ENCODE measurements around the gene UBXN6. TPM values are rescaled to one million over a fixed set of nuclear protein-coding genes. Genes with fewer than 3 reads are reported as not detected.

Gene UBXN6
- total RNA-seq, 1 experiment from 2014 or later: 76.5 TPM

- TF ChIP-seq, protein P1, sequence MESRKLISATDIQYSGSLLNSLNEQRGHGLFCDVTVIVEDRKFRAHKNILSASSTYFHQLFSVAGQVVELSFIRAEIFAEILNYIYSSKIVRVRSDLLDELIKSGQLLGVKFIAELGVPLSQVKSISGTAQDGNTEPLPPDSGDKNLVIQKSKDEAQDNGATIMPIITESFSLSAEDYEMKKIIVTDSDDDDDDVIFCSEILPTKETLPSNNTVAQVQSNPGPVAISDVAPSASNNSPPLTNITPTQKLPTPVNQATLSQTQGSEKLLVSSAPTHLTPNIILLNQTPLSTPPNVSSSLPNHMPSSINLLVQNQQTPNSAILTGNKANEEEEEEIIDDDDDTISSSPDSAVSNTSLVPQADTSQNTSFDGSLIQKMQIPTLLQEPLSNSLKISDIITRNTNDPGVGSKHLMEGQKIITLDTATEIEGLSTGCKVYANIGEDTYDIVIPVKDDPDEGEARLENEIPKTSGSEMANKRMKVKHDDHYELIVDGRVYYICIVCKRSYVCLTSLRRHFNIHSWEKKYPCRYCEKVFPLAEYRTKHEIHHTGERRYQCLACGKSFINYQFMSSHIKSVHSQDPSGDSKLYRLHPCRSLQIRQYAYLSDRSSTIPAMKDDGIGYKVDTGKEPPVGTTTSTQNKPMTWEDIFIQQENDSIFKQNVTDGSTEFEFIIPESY (IDR thresholded peaks at IDR 0.05; ENCODE audit: extremely low read depth, insufficient replicate concordance, low read length): no peak
- TF ChIP-seq, protein P2, sequence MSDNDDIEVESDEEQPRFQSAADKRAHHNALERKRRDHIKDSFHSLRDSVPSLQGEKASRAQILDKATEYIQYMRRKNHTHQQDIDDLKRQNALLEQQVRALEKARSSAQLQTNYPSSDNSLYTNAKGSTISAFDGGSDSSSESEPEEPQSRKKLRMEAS (IDR thresholded peaks at IDR 0.05): no peak
- no peak for TF ChIP-seq EZH2 (IDR thresholded peaks at IDR 0.05)
Measured at GRCh38 chr19:4416268-4416667, 41.3 kb downstream of the UBXN6 start (continued).

GRCh38 chr19:4415352-4415751 lies 42.2 kb downstream of the UBXN6 start:
- H4K20me1 ChIP-seq (ENCODE audit: insufficient read depth): peaks cover 14% of the 10 kb centered on the region; the same call in 1 of the 2 replicates
- H2AFZ ChIP-seq (ENCODE audit: low read depth, low read length, poor library complexity, severe bottlenecking): no peak overlapping the region
- H3K4me1 ChIP-seq (ENCODE audit: control insufficient read depth in 1 of 2, insufficient read depth in 2 of 2, low read length in 2 of 2): peaks cover 0 to 12% of the 10 kb centered on the region in 2 experiments; a peak in 2 of 4 replicates
- H3K27ac ChIP-seq (ENCODE audit: low read depth, low read length): no peak overlapping the region
- RAD21 ChIA-PET (ENCODE audit: low non-redundant PET in 1 of 2, low total read pairs in 2 of 2, uncharacterized antibody in 2 of 2, unreplicated experiment in 2 of 2): no interaction called here
- DNase-seq (ENCODE audit: low read depth, low spot score): no peak
- TF ChIP-seq SP1 (IDR thresholded peaks at IDR 0.05; ENCODE audit: low read depth) (no peak), RAD21 (IDR thresholded peaks at IDR 0.05; ENCODE audit: low read depth) (no peak), CBX3 (IDR thresholded peaks at IDR 0.05; ENCODE audit: low read depth) (no peak), EZH2phosphoT487 (IDR thresholded peaks at IDR 0.05; ENCODE audit: borderline replicate concordance) (no peak), SRF (IDR thresholded peaks at IDR 0.05; ENCODE audit: low read depth) (no peak), ELF1 (IDR thresholded peaks at IDR 0.05; ENCODE audit: borderline replicate concordance, low read depth) (no peak), ZFX (IDR thresholded peaks at IDR 0.05) (no peak)
- TF ChIP-seq, protein P3, sequence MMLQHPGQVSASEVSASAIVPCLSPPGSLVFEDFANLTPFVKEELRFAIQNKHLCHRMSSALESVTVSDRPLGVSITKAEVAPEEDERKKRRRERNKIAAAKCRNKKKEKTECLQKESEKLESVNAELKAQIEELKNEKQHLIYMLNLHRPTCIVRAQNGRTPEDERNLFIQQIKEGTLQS (IDR thresholded peaks at IDR 0.05): no peak
- TF ChIP-seq, protein P2 (IDR thresholded peaks at IDR 0.05): no peak
- H3K36me3 ChIP-seq (ENCODE audit: control insufficient read depth in 1 of 2, insufficient read depth in 2 of 2, low read length in 2 of 2): peaks cover 11 to 50% of the 10 kb centered on the region in 2 experiments
- no peak overlapping the region for H3K9ac ChIP-seq (ENCODE audit: low read length)
- H3K4me3 ChIP-seq (replicated peaks in 1 of 2; ENCODE audit: low read depth in 1 of 2, low read length in 2 of 2): no peak overlapping the region
- H3K27me3 ChIP-seq (ENCODE audit: insufficient read depth, low read length): no peaks in the 10 kb centered on the region
- H3K4me2 ChIP-seq (ENCODE audit: low read length): no peak overlapping the region
- no TSS peak for BruUV-seq (replicated peaks)
- no peaks in the 10 kb centered on the region for H3K9me3 ChIP-seq (ENCODE audit: control insufficient read depth in 1 of 2, insufficient read depth in 1 of 2, low read depth in 1 of 2, low read length in 2 of 2)
- H3K79me2 ChIP-seq (ENCODE audit: insufficient read depth, low read length): peaks cover 94% of the 10 kb centered on the region
- POLR2A ChIA-PET: interaction anchor here (1.6 kb wide), 1 partner anchor 72 kb away, joined by 3 read pairs; the partner anchor contains the start of gene MPND
- H3K9me2 ChIP-seq (ENCODE audit: insufficient read depth): no peaks in the 10 kb centered on the region
- intact Hi-C loops (cut with micrococcal nuclease): no loop called here
- CTCF ChIA-PET: no interaction called here
- no peak for ATAC-seq
